ENCODE results near the gene PTEN. TPM values are rescaled to one million over a fixed set of nuclear protein-coding genes. Genes with fewer than 3 reads are reported as not detected.
"Not testable (repeated sequence)": the region's sequence is repeated elsewhere in the genome, so short reads cannot be mapped to it uniquely, and the experiment has no call there.

PTEN gene
- total and polyA plus RNA-seq, 4 donors = 11.5 to 76.6 (median 37.5) TPM

GRCh38 chr10:87880336-87880735 lies 16.9 kb downstream of the PTEN start (continued):
- TF ChIP-seq YY1 (IDR thresholded peaks at IDR 0.05) (no peak), JUND (IDR thresholded peaks at IDR 0.05) (no peak)

DNA sequence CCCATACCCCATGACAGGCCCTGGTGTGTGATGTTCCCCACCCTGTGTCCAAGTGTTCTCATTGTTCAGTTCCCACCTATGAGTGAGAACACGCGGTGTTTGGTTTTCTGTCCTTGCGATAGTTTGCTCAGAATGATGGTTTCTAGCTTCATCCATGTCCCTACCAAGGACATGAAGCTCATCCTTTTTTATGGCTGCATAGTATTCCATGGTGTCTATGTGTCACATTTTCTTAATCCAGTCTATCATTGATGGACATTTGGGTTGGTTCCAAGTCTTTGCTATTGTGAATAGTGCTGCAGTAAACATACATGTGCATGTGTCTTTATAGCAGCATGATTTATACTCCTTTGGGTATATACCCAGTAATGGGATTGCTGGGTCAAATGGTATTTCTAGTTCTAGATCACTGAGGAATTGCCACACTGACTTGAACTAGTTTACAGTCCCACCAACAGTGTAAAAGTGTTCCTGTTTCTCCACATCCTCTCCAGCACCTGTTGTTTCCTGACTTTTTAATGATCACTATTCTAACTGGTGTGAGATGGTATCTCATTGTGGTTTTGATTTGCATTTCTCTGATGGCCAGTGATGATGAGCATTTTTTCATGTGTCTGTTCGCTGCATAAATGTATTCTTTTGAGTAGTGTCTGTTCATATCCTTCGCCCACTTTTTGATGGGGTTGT lies 18.1 kb downstream of the PTEN start:
- H3K4me1 ChIP-seq (ENCODE audit: control insufficient read depth in 4 of 4, insufficient read depth in 4 of 4, low read length in 3 of 4); H3K4me3 ChIP-seq (ENCODE audit: low read depth in 1 of 3, low read length in 3 of 3); H3K36me3 ChIP-seq (ENCODE audit: control insufficient read depth in 4 of 4, insufficient read depth in 3 of 4, low read depth in 1 of 4, low read length in 3 of 4); H3K27me3 ChIP-seq (ENCODE audit: control insufficient read depth in 4 of 4, insufficient read depth in 4 of 4, low read length in 3 of 4); H3K9ac ChIP-seq (ENCODE audit: low read depth in 1 of 2, low read length in 2 of 2); H3K27ac ChIP-seq (ENCODE audit: low read depth in 1 of 2, low read length in 2 of 2); DNase-seq (ENCODE audit: low spot score); H3K9me3 ChIP-seq (ENCODE audit: control insufficient read depth in 4 of 4, low read length in 3 of 4): not testable (repeated sequence)
- 98% methylated on average over 5 of the region's 5 CpGs for WGBS

DNA sequence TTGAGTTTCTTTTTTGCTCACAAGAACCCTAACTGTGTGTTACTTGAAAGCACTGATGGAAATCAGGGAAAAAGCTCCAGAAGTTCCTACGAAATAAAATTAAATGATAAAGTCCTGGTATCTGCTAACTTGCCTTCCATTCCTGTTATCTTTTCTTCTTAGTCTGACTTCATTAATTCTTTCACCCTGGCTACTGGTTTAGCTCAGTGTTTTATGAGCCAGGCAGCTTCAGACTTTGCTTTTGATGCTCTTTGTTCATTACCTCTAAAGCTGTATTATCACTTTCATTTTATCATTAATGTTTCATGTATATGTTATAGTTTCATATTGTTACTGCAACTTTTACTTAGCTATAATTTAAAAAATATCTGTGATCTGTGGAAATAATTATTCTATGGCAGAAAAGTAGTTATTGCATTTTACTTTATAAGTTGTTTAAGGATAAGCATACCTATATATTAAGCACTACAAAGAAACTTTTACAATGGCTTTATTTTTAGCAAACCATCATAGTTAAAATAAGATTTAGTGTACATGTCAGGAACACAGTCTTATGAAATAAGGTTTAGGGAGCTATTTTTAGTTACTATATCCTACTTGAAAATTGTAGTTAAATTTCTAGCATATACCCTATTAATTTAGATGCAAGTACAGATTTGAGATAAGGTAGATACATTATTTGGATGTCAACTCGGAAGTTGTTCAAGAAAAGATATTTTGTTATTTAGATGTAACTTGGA lies 19.3 kb downstream of the PTEN start:
- WGBS = 87% methylated on average over 2 of the region's 2 CpGs
- Histone ChIP-seq H3K4me1 (ENCODE audit: control insufficient read depth in 4 of 4, insufficient read depth in 4 of 4, low read length in 3 of 4) (peaks cover 0 to 1% (median 0%) of the 10 kb centered on the region in 4 donors), H3K4me3 (ENCODE audit: low read depth in 1 of 3, low read length in 3 of 3) (no peak overlapping the region), H3K36me3 (ENCODE audit: control insufficient read depth in 4 of 4, insufficient read depth in 3 of 4, low read depth in 1 of 4, low read length in 3 of 4) (peaks cover 0 to 14% (median 5%) of the 10 kb centered on the region in 4 donors), H3K9ac (ENCODE audit: low read depth in 1 of 2, low read length in 2 of 2) (no peak overlapping the region), H3K27ac (ENCODE audit: low read depth in 1 of 2, low read length in 2 of 2) (no peak overlapping the region), H3K9me3 (ENCODE audit: control insufficient read depth in 4 of 4, low read length in 3 of 4) (peaks cover 0 to 4% (median 0%) of the 10 kb centered on the region in 4 donors), H3K27me3 (ENCODE audit: control insufficient read depth in 4 of 4, insufficient read depth in 4 of 4, low read length in 3 of 4) (no peaks in the 10 kb centered on the region)
- TF ChIP-seq JUND (IDR thresholded peaks at IDR 0.05) = no peak
- TF ChIP-seq, protein P1, sequence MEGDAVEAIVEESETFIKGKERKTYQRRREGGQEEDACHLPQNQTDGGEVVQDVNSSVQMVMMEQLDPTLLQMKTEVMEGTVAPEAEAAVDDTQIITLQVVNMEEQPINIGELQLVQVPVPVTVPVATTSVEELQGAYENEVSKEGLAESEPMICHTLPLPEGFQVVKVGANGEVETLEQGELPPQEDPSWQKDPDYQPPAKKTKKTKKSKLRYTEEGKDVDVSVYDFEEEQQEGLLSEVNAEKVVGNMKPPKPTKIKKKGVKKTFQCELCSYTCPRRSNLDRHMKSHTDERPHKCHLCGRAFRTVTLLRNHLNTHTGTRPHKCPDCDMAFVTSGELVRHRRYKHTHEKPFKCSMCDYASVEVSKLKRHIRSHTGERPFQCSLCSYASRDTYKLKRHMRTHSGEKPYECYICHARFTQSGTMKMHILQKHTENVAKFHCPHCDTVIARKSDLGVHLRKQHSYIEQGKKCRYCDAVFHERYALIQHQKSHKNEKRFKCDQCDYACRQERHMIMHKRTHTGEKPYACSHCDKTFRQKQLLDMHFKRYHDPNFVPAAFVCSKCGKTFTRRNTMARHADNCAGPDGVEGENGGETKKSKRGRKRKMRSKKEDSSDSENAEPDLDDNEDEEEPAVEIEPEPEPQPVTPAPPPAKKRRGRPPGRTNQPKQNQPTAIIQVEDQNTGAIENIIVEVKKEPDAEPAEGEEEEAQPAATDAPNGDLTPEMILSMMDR (IDR thresholded peaks at IDR 0.05; ENCODE audit: low read depth, low read length, missing input control) = no peak
- TF ChIP-seq NR2F2 (IDR thresholded peaks at IDR 0.05) = no peak
- no peak for TF ChIP-seq TAF1 (conservative IDR thresholded peaks at IDR 0.05)
- no peak for TF ChIP-seq ATF3 (IDR thresholded peaks at IDR 0.05)
- TF ChIP-seq FOXA2 (IDR thresholded peaks at IDR 0.05) = no peak
- TF ChIP-seq, protein P2, sequence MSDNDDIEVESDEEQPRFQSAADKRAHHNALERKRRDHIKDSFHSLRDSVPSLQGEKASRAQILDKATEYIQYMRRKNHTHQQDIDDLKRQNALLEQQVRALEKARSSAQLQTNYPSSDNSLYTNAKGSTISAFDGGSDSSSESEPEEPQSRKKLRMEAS (IDR thresholded peaks at IDR 0.05) = no peak
- TF ChIP-seq REST (IDR thresholded peaks at IDR 0.05) = no peak
- no peak for TF ChIP-seq RXRA (IDR thresholded peaks at IDR 0.05)
- no peak for DNase-seq (ENCODE audit: low spot score)
